GM12874 (cell line): Measurements from ENCODE around the gene COL16A1.

Experiments used
- TF ChIP-seq, protein P1 (sequence below): IDR thresholded peaks from 2 replicates; pipeline ENCODE4 v1.5.1; 2011; ENCODE audit warnings: low read depth, mild to moderate bottlenecking, control low read depth, low read length, moderate library complexity; ENCODE audit not compliant: insufficient read depth

The COL16A1 gene

DNA sequence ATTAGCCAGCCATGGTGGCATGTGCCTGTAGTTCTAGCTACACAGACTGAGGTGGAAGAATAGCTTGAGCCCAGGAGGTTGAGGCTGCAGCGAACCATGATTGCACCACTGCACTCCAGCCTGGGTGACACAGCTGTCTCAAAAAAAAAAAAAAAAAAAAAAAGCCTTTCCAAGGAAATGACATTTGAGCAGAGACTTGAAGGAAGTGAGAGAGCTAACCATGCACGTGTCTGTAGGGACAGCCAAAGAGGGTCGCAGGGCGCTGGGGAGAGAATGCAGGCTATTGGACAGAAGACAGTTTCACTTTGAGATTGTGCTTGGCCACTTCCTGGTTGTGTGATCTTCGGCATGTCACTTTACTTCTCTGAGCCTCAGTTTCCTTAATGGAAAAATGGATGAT is 79.5 kb downstream of the COL16A1 start:
- TF ChIP-seq, protein P1, sequence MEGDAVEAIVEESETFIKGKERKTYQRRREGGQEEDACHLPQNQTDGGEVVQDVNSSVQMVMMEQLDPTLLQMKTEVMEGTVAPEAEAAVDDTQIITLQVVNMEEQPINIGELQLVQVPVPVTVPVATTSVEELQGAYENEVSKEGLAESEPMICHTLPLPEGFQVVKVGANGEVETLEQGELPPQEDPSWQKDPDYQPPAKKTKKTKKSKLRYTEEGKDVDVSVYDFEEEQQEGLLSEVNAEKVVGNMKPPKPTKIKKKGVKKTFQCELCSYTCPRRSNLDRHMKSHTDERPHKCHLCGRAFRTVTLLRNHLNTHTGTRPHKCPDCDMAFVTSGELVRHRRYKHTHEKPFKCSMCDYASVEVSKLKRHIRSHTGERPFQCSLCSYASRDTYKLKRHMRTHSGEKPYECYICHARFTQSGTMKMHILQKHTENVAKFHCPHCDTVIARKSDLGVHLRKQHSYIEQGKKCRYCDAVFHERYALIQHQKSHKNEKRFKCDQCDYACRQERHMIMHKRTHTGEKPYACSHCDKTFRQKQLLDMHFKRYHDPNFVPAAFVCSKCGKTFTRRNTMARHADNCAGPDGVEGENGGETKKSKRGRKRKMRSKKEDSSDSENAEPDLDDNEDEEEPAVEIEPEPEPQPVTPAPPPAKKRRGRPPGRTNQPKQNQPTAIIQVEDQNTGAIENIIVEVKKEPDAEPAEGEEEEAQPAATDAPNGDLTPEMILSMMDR = no peak

DNA sequence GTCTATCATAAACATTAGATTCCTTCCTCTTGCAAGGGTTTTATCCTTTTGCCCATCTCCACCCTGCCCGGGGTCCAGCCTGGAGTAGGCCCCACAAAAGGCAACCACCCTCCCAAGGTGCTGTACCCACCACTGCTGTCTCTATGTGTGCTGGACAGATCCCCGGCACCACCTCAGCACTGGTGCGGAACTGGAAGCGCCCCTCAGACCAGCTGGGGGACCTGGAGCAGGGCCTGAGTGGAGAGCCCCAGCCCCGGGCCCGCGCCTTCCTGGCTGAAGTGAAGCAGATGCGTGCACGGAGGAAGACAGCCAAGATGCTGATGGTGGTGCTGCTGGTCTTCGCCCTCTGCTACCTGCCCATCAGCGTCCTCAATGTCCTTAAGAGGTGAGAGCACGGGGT is 80.5 kb downstream of the COL16A1 start:
- TF ChIP-seq, protein P1 = no peak

DNA sequence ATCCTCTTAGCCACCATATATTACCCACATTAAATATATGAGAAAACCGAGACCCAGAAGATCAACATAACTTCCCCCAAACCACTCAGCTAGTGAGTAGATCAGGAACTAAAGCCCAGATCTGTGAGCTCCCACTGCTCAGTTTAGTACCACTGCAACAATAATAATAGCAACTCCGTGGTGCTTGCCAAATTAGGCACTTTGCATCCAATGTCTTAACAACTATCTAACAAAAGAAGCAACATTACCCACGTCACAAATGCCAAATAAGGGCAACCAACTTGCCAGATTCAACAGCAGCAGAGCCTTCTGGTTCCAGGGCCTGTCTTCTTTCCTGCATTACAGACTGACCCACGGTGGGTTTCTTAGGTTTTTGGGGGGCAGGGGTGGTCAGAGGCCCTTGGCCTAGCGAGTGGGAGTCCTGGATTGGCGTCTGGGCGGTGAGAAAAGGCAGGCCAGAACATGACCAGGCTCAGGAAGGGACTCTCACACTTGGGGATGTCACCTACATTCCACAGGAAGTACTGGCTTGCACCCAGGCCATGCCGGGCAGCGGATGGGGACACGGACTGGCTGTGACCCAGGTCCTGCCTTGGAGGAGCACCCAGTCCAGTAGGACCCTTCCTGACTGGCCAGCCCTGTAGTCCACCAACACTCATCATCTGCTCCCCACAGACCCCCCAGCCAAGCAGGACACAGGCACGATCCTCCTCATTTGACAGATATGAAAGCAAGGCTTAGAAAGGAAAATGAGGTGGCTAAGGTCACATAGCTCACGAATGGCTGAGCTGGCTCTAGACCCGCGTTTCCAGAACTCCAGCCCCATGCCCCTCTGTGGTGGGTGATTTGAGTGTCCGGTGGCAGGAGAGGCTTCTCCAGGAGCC is 81.7 kb downstream of the COL16A1 start:
- TF ChIP-seq, protein P1 = no peak

DNA sequence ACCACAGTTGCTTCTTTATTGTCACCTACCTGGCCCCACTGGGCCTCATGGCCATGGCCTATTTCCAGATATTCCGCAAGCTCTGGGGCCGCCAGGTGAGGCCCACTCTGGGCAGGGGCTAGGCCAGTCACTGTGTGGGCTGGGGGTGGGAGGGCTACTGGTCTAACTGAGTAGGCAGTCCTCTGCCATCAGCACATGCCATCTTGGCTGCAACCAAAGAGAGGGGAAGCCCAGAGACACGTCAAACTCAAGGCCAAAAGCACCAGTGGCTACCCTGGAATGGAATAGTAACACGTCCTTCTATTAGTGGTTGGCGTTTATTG is 82.4 kb downstream of the COL16A1 start:
- TF ChIP-seq, protein P1 = no peak

DNA sequence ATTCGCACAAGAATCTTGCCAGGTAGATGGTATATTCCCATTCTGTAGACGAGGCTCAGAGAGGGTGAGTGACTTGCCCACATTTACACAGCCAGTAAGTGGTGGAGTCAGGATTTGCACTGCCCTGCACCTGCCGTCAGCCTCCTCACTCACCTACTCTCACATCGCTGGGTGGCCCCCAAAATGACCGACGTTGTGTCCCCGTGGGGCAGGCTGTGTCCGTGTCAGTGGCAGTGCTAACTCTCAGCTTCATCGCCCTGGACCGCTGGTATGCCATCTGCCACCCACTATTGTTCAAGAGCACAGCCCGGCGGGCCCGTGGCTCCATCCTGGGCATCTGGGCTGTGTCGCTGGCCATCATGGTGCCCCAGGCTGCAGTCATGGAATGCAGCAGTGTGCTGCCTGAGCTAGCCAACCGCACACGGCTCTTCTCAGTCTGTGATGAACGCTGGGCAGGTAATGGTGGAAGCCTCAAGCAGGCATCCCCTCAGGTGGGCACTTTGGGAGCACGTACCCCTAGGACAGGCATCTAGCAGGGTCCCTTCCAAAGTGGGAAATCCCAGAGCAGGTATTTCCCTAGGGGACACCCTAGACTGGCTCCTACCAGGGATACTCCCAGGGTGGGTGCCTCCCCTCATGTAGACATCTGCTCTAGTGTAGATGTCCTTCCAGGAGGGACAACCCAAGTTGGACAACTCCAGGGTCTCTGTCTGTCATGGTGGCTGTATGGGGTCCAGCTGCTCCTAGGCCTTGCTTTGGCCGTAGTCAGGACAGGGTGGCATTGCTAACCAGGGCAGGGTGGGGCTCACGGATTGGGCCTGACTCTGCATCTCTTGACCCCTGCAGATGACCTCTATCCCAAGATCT is 83.0 kb downstream of the COL16A1 start:
- TF ChIP-seq, protein P1 = no peak

DNA sequence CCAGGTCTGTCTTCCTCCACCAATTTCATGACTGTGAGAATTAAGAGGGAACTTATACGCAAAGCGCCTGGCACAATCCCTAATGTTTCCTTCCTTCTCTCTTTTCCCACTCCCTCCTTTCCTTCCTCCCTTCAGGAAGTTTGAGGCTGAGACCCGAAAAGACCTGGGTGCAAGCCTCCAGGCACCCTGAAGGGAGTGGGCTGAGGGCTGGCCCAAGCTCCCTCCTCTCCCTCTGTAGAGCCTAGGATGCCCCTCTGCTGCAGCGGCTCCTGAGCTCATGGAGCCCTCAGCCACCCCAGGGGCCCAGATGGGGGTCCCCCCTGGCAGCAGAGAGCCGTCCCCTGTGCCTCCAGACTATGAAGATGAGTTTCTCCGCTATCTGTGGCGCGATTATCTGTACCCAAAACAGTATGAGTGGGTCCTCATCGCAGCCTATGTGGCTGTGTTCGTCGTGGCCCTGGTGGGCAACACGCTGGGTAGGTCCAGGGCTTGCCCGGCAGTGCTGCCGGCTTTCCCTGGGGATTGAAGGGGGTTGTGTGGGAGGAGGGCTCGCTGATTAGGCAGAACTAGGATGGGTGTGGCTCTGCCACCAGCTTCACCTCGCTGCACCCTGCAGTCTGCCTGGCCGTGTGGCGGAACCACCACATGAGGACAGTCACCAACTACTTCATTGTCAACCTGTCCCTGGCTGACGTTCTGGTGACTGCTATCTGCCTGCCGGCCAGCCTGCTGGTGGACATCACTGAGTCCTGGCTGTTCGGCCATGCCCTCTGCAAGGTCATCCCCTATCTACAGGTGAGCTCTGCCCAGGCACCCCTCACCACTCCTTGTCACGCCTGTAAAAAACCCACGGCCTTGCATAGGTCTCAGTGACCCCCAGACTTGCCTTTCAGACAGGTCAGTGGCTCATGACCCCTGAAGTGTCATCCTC is 84.6 kb downstream of the COL16A1 start:
- TF ChIP-seq, protein P1 = no peak
